Ammon's horn (tissue), 1 donor: ENCODE results near the gene NDUFB11.

Experiments
- DNase-seq: peaks from one replicate; pipeline ENCODE4 v3.0.0-alpha.2; 2016; ENCODE audit warnings: low spot score

The NDUFB11 gene

DNA sequence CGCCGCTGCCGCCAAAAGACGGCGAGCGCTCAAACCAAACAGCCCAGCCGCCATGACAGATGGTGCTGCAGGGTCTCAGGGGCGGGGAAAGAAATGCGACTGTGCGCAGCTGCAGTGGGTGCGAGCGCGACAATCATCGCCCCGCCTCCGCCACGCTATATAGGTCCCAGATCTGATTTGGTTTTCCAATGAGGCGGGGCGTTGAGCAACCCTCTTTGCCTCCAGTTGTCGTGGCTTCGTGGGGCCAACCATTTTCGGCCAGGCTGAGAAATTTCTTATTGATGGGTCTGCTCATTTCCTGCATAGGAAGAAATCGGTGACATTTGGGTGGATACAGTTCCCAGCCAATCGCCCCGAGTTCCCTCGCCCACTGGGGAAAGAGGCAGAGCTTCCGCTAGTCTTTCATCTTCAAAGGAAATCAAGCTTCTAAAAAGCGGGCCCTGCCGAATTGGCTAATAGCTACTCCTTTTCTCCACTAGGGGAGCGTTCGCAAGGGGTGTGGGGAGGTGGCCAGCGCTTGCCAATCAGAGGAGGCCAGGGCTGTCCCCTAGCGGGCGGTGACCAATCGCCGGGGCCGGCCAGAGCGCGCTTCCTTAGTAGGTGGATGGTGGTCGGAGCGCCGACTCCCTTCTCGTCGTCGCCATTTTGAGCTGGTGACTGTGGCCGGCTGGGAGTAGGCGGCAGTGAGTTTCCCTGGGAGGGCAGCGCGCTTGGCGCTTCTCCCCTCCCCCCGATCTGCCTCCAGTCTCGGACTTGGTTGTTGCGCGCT is at the start of gene NDUFB11, which contains the start of gene RBM10:
NDUFB11 (minus strand) TSS at position 77 of the 769 bp plus-strand sequence; CDS start at position 54, 23 bp downstream.
RBM10 (plus strand) TSS at position 596 of the 769 bp plus-strand sequence. CDS start 2,261 bp downstream, outside the sequence.
- DNase-seq = peak; percentile 95

DNA sequence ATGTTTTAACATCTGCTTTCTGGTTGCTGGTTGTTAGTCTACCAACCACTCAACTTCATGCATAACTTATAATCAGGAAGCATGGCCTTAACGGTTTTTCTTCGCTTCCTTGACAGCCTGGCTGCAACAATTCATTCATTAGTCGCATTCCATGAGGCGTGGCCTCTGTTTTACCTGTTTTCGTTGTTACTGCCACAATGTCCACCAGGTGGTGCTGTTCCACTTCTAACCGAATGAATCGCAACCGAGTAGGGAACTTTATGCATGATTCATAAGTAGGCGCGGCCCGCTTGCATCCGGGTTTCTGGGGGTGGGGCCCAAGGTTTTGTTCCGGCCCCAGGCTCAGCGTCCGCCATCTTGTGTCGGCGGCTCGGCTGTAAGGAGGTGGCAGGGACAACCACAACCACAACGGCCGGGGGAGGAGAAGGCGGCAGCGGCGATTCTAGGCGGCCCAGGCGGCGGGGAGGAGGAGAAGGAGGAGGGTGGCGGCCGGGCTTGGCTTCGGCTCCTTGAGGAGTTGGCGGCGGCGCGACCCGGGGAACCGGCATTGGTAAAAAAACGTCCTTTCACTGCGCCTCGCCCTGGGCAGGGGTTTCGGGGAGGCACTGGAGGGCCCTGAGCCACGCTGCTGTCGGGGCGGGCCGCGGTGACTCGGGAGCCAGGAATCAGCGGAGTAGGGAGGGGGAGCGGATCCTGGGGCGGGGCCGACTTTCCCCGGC is 49.1 kb upstream of the NDUFB11 start, which contains the start of gene UBA1:
UBA1 (plus strand) TSS at position 355 of the 719 bp plus-strand sequence. CDS start 4,974 bp downstream, outside the sequence.
- peak; percentile 94 for DNase-seq

DNA sequence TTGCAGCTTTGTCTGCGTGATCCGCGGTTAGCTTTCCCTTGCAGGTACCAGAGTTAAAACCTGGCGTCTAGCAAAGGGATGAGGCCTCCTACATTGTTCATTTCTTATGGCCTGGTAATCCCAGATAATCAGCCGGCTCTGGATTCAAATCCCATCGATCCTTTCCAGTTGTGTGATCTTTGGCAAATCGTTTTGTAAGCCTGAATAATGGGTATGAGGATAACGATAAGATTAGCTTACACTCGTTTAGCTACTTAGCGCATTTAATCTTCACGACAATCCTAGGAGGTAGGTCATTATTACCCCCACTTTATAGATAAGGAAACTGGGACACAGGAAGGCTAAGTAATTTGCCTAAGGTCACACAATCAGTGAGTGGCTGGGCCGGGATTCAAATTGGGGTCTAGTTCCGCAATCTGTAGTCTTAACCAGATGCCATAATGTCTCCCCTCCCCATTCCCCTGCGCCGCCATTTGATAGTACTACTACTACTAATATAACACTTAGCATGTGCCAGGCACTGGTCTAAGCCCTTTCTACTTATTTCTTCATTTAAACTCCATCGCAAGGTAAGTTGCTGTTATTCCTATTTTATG is 47.4 kb upstream of the NDUFB11 start:
- DNase-seq = no peak

DNA sequence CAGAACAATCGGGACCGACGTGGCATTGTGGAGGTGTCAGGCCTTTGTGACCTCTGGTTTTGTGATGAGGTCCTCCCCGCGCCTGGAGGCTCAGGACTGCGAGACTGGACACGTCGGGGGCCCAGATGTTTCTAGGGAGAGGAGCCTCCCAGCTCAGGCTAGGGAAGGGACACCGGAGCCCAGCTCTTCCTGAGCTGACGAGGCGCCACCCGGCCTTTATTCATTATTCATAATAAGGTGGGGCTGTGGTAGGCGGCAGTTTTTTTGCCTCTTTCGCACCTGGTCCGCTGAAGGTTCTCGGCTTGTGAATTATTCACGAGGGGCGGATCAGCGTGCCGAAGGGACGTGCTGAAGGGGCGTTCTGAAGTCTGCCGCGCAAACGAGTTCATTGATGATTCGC is 46.8 kb upstream of the NDUFB11 start:
- DNase-seq = no peak

DNA sequence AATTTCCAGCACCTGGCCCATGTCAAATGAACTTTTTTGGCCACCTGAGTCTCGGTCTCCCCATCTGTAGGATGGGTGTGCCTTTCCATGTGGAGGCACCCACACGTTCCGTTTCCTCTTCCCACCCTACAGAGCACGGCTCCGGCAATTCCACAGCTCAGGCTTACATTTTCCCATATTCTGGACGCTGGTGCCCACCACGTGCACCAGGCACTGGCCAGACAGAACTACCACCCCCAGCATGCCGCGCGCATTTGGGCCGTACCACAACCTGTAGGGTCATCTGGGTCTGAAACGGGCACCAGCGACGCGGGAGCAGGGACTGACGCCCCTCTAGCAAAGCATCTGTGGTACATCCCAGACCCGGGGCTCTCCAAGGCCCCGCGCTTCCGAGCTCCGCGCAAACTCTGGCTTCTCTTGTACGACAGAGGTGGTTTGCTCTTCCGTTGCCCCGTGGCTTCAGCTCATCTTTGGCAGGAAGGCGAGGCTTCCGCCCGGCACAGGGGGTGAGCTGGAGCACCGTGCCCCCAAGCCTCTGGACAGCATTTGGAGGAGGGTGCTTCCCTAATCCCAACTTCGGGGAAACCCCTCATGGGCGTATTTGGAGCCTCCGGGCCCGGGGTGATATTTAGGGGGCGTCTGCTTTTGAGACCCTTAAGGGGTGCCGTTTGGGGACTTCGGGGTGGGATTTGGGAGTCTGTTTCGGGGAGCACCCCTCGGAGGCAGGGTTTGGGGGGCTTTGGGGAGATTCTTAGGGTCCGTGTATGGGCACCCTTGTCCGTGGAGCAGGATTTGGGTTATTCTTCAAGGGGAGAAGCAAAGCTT is 46.2 kb upstream of the NDUFB11 start:
- peak; percentile 93 for DNase-seq

DNA sequence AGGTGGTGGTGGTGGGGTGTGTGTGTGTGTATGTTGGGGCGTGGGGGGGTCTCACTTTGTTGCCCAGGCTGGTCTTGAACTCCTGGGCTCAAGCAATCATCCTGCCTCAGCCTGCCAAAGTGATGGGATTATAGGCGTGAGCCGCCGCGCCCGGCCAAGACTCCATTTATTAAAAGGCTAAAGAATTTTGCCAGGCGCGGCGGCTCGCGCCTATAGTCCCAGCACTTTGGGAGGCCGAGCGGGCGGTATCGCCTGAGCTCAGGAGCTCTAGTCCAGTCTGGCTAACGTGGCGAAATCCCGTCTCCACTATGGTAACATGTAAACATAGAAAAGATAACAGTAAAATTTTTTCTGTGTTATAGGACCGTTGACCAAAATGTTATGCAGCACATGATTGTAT is 45.4 kb upstream of the NDUFB11 start:
- DNase-seq = no peak

DNA sequence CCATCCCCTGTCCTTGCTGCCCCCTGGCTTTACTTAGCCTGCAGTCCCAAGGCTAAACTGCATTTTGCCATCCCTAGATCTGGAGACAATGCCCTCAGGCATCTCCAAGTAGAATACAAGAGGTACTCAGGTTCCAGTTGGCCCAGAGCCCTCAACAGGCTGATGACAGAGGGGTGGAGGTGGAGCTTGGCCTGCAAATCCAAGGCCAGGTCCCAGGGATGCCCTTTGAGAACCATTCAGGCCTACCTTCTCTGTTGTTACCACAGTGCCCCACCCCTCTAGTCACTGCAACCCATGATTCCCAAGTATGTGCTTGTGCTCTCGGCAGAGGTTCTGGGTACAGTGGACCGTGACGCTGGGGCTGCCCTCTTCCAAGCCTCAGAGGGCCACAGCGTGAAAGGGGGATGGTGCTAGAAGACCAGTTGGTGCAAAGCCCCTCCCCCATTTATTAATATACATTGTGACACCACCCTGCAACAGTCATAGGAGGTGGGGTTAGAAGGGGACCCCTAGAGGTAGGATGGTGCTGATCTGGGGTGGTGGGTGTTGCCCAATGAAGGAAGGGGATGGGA is 42.7 kb upstream of the NDUFB11 start:
- no peak for DNase-seq

DNA sequence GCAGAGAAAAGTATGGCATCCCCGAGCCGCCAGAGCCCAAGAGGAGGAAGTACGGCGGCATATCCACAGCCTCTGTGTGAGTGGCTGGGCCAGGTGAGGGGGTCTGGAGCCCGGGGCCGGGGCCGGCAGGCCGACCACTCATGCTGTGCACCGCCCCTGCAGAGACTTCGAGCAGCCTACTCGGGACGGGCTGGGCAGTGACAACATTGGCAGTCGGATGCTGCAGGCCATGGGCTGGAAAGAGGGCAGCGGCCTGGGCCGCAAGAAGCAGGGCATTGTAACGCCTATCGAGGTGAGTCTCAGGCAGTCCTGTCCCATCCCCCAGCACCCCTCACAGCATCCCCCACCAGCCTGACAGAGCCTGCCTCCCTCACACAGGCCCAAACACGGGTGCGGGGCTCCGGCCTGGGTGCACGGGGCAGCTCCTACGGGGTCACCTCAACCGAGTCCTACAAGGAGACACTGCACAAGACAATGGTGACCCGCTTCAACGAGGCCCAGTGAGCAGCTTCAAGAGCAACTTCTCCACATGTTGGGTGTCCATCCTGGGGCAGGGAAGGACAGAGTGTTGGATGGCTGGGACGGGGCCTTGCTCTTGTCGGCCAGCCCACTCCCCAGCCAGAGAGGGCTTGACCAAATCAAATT is 41.7 kb upstream of the NDUFB11 start:
- no peak for DNase-seq

DNA sequence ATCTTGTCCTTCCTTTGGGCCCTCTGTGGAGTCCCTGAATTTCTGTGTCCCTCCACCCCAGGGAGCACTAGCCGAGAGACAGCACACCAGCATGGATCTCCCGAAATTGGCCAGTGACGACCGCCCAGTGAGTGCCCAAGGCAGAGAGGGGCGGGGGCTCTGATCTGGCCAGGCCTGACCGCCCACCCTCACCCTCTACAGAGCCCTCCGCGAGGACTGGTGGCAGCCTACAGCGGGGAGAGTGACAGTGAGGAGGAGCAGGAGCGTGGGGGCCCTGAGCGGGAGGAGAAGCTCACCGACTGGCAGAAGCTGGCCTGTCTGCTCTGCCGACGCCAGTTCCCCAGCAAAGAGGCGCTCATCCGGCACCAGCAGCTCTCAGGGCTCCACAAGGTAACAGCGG is 40.7 kb upstream of the NDUFB11 start:
- no peak for DNase-seq

DNA sequence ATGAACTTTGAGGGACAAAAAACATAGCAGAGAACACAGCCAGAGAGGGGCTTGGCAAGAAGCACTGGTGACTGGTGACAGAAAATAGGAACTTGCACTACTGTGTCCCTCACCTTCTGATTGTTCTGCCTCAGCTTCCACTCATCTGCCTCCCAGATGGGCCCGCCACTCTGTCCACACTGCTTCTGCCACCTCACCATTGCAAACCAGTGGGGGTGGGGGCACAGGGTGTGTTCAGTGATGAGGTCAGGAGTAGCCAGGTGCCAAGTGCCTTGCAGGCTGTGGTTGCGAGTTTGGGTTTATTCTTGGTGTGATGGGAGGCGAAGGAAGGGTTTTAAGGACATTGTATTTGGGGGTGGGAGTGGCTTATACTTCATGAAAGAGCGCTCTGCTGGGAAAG is 40.0 kb upstream of the NDUFB11 start:
- DNase-seq = no peak

DNA sequence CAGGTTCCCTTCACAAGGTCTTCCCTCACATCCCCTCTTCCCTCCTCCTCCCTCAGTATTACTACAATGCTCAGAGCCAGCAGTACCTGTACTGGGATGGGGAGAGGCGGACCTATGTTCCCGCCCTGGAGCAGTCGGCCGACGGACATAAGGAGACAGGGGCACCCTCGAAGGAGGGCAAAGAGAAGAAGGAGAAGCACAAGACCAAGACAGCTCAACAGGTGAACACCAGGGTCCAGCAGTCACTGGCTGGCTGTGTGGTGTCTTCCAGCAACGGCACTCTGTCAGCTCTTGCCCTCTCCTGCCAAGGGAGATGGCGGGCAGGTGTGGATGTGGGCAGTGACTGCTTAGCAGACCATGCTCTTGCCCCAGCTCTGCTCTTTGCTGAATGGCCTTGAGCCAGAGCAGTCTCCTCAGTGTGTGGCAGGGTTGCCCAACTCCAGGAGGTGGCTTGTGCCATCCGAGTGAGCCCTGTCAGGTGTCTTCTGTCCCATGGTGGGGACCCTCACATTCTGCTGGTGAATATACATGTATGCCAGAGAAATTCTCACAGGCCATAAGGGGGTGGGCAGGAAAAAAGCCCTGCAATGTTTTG is 37.7 kb upstream of the NDUFB11 start:
- no peak for DNase-seq

DNA sequence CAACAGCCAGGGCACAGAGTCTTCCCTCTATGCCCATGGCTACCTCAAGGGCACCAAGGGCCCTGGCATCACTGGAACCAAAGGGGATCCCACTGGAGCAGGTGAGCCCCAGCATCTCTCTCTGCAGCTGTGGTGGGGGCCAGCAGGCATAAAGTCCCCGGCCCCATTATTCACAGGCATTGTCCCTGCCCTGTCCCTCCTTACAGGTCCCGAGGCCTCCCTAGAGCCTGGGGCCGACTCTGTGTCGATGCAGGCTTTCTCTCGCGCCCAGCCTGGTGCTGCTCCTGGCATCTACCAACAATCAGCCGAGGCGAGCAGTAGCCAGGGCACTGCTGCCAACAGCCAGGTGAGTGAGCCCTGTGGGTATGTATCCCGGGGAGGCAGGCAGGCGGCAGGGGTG is 36.8 kb upstream of the NDUFB11 start:
- DNase-seq = no peak

DNA sequence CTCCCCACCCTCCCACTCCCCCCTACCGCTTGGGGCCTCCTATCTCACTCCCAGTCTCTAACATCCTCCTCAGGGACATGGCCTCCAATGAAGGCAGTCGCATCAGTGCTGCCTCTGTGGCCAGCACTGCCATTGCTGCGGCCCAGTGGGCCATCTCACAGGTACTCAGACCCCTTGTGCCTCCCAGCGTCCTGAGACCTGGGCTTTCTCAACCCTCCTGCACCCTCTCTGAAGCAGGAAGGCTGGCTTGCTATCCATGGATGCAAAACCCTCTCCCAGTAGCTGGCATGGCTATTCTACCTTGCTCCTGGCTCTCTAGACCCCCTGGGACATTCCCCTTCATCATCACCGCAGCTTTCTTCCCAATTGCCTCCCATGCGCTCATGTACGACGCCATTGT is 35.8 kb upstream of the NDUFB11 start:
- DNase-seq = no peak

DNA sequence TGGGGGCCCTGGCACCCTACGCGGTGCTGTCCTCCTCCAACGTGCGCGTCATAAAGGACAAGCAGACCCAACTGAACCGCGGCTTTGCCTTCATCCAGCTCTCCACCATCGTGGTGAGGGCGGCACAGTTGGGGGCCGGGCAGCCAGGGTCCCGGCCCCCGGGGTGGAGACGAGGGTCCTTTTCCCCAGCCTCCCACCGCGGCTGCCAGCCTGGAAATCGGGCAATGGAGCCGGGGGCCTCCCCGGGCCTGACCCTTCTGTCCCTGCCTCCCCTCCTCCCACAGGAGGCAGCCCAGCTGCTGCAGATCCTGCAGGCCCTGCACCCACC is 35.4 kb upstream of the NDUFB11 start:
- no peak for DNase-seq

DNA sequence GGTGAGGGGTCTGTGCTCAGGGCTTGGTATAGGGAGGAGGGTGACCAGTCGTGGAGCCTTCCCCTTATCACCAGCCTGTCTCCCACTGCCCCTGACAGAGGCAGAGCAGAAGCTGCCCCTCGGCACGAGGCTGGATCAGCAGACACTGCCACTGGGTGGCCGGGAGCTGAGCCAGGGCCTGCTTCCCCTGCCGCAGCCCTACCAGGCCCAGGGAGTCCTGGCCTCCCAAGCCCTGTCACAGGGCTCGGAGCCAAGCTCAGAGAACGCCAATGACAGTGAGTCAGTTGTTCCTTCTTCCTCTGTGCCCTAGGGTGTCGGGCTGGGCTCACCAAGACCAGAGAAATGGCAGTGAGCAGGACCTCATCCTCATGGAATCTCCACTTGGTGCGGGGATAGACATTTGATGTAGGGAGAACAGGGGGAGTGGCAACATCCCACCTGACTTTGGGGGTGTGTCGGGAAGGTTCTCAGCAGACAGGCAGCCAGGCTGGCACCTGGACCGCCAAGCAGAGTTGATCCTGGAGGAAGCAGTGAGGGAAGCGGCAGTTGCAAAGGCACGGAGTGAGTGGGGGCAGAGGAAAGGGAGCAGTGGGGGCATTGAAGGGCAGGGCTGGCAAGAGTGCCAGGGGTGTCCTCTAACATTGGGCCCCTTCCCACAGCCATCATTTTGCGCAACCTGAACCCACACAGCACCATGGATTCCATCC is 34.9 kb upstream of the NDUFB11 start:
- DNase-seq = peak; percentile 68

DNA sequence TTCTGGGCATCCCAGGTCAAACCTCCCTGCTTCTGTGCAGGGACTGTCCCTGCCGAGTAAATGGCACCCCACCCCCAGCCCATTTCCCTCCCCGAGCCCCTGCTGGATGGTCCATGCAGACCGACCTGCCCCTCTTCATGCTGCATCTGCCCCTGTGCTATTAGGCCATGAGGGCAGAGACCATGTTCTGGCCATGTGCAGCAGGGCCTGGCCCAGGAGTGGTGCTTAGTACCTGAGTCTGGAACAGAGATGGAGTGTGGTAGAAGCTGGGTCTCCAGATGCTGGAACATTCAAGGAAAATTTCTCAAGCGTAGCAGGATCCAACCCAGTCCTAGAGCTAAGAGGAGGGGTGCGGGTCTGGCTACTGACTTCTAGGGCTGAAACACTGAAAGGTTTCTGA is 33.8 kb upstream of the NDUFB11 start:
- no peak for DNase-seq

DNA sequence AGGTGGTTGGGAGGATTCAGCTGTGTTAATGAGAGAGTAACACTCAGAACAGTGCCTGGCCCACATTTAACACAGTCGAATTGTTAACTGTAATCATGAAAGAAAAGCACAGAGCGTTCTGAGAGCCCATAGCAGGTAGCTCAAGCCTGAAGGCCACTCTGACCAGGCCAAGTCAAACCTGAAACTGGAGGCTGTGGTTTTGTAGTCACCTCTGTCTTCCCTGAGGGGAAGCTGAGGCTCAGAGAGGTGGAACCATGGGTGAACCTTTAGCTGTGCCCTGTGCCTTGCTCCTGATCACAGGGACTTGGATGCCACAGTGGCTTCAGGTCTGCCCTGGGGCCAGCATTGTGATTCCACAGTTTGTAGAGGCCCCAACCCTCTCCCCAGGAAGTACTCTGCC is 32.6 kb upstream of the NDUFB11 start:
- DNase-seq = no peak

DNA sequence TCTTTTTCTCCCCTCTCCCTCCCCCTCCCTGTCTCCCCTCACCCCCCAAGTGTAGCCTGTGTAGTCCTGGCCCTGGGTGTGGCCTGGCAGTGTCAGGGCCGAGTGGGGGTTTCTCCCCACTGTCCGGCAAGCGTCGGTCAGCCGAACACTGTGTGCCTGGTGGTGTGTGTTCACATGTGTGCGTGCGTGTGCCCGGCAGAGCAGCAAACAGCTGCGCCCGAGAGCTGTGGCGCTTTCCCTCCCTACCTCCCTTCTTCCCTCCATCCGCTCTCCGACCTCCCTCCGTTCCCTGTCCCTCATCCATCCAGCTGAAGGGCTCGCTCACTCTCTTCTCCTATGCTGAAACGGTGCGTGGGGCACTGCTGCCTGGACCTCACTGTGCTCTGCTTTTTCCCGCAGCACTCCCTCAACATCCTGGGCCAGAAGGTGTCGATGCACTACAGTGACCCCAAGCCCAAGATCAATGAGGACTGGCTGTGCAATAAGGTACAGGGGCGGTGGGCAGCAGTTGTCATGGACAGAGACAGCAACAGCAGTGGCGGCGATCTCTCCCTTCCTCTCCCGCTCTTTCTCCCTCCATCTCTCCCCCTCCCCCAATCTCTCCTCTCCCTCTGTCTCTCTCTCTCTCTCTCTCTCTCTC is 31.7 kb upstream of the NDUFB11 start:
- no peak for DNase-seq

DNA sequence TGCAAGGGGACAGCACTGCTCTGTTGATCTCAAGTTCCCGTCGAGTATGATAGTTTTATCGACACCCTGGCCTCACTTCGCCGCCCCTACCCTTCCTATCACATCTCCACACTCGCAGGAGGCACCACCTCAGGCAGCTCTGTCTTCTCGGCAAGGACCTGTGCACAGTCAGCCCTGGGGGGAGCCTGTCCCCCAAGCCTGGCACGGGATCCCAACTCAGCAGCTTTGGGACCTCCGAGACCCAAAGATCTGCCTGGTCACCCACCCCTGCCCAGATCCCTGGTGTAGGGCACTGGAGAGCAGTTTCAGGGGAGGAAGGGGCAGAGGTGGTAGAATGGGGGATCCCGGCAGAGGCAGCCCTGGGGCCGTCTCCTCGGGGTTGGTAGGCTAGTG is 31.1 kb upstream of the NDUFB11 start:
- no peak for DNase-seq
